DOHH2 (cell line): ENCODE data around the gene MPPED1.

Source experiments
- CTCF ChIP-seq: fragments of 200-600 bp; sonication (generic); IDR thresholded peaks from one replicate; pipeline ENCODE4 v1.5.1; 2014; ENCODE audit warnings: antibody characterized with exemption, mild to moderate bottlenecking, low read depth, low read length; ENCODE audit not compliant: poor library complexity, severe bottlenecking
- EZH2phosphoT487 ChIP-seq: fragments of 200-600 bp; sonication (generic); IDR thresholded peaks from 2 replicates; pipeline ENCODE4 v1.6.1; 2017; ENCODE audit warnings: borderline replicate concordance, mild to moderate bottlenecking, antibody characterized with exemption, low read length, moderate library complexity, mixed read lengths

GRCh38 chr22:43389227-43389836 lies 22.5 kb upstream of the MPPED1 start:
- TF ChIP-seq CTCF (no peak), EZH2phosphoT487 (no peak)
